ENCODE results near the gene CAT.
A peak's percentile ranks its signal among the peaks of the same experiment; 100 is the strongest.

The CAT gene

DNA sequence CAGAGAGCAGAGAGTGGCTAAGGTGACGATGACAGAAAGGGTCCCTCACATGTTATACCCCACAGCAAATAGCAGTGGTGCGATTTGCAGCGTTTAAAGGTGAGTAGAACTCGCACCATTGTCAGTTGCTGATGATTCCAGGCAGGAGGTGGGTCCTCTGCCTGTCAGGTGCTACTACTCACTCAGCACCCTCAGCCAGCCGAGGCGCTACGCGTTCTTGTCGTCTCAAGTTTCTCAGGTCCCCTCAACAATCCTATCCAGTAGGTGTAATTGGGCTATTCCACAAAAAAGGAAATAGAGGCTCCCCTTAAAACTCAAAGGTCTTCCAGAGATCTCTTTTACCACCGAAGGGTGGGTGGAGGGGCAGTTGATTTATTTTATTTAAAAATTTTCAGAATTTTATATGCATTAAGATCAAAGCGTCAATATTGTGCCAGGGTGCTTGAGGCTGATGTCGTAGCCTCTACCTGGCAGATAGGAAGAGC is 56.5 kb downstream of the CAT start:
- DNase-seq = no peak

GRCh38 chr11:34495724-34496377 is 57.1 kb downstream of the CAT start:
- peak in 1 of 56 donors; percentile 7 for DNase-seq

DNA sequence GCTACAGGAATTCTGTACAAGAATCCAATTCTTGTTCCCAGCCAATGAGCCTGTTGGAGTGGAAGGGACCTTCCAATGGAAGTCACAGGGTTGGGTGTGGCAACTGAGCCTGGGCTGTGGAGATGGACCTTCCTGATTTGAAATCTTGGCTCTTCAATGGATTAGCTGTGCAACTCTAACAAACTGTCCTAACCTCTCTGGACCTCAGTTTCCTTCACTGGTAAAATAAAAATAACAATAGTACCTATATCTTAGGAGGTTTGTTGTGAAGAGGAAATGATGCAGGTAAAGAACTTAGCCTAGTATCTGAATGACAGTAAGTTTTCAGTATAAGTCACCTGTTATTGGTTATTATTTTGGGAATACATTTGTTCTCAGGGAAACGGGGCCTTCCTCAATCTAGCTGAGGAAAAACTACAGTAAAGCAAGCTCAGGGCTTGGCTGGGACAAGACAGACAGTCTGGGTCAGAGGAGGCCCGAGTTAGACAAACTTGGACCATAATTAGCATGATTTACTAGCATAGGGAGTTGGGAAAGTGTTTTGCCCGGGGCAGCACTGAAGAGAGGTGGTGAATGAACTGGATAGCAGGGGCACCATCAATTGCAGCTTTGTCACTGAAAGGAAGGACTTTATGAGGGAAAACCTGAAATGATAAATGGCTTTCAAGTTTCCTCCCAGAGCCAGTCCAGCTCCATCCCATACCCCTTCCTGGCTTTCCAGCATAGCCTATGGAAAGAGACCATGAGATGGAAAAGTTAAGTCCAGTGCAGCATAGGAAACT is 61.2 kb downstream of the CAT start:
- no peak for DNase-seq

GRCh38 chr11:34501500-34501899 is 62.8 kb downstream of the CAT start:
- no peak for DNase-seq

- DNase-seq = no peak
Observed at GRCh38 chr11:34501949-34502348, 63.2 kb downstream of the CAT start.

- DNase-seq = no peak
Observed at GRCh38 chr11:34502949-34503348, 64.2 kb downstream of the CAT start.

DNA sequence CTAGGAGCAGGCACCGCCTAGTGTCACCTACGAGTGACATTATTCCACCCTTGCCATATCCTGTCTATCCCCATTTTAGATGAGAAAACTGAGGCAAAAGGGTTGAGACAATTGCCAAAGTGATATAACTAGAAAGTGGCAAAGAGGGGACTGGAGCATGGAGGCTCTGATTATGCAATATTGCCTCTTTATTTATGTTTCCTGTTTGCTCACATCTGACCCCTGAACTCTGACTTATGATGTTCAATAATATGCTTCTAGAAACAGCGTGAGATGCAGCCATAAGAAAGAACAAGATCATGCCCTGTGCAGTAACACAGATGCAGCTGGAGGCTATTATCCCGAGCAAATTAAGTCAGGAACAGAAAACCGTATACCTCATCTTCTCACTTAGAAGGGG is 67.1 kb downstream of the CAT start:
- no peak for DNase-seq

DNA sequence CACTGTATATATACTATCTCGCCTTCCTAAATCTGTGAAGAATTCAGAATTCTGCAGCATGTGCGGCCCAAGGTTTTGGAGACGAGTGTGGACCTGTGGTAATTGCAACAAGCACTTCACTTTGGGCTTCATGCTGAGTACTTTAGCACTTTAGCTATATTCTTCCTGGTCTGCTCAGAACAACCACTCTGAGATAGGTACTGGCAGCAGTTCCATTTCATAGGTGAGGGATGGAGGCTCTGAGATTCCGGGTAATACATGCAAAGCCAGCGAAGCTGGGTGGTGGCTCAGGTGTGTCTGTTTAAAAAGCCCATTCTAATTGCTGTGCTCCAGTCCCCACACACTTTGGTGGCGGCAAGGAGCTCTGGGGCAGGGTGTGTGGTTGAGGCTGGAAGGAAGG is 68.4 kb downstream of the CAT start:
- no peak for DNase-seq

GRCh38 chr11:34507610-34508009 is 68.9 kb downstream of the CAT start:
- DNase-seq = no peak

- DNase-seq = no peak
Observed at GRCh38 chr11:34508524-34508923, 69.8 kb downstream of the CAT start.

GRCh38 chr11:34509336-34509876 is 70.7 kb downstream of the CAT start:
- no peak for DNase-seq

- DNase-seq = no peak
Observed at GRCh38 chr11:34510218-34510617, 71.5 kb downstream of the CAT start.

DNA sequence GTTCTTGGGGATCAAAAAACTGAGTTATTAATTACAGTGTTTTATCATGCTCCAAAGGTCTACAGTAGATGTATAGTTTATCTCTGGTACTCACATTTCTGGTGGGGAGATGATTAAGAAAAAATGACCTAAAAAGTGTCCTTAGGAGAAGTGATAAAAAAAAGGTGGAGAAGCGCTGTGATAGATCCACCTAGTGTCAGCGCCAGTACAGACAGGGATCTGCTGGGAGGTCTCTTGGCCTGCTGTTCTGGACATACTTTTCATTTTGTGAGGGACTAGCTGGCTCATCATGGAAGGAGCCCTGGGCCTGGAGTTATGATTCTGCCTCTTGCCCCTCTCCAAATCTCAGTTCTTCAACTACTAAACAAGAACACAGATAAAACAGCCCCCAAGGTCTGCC is 71.9 kb downstream of the CAT start:
- DNase-seq = no peak

GRCh38 chr11:34512840-34513681 is 74.3 kb downstream of the CAT start:
- peak in 33 of 56 donors; percentile 6 to 74 (median 23) for DNase-seq

- no peak for DNase-seq
Observed at GRCh38 chr11:34513682-34514449, 75.1 kb downstream of the CAT start, which contains the start of gene ELF5. TSS of gene ELF5 (minus strand) at chr11:34513794. CDS start at chr11:34505749, 8,045 bp downstream.

DNA sequence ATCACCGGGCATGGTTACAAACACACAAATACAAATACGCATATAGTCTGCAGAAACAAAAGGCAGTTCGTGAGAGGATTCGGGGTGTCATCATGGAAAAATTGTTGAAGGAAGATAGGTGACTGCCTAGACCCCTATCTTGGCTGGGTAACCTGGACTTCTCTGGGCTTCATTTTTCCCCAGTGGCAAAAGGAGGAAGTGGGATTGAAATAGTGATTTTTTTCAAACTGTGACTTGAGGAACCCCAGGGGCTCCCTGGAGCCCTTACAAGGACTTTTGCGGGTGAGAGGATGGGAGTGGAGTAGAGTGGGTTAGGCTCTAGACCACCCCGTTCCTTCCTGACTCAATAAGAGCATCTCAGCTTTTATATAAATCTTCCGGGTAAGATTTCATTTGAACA is 75.9 kb downstream of the CAT start:
- no peak for DNase-seq

DNA sequence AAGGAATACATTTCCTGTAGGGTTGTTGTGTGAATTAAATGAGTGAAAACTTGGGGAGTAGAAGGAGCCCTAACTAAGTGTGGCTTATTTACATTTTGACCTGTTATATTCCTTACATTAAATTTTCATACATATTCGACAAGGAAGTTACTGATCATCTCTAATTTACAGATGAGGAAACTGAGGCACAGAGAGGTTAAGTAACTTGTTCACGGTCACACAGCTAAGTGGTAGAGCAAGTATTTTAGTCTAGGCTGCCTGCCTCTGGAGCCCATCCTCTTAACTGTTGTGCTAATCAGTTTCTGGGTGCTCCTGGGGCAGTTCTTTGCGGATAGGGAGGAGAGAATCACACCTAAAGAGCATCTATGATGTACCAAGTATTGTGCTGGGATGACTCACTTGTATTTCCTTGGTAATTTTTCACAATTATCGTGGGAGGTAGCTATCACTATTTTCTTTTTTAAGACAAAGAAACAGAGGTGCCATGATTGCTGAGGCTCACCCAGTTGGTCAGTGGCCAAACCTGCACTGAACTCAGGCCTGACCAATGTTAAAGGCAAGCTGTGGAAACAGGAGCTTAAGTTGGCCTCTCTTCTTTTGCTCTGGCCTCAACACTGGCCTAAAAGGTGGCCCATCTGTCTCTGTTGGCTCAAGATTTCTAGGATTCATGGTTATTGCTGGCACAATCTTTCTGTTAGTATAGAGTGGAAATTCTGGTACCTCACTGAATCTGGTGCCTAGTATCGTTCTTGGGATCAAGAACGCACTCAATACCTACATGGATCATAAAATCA is 77.7 kb downstream of the CAT start:
- no peak for DNase-seq

DNA sequence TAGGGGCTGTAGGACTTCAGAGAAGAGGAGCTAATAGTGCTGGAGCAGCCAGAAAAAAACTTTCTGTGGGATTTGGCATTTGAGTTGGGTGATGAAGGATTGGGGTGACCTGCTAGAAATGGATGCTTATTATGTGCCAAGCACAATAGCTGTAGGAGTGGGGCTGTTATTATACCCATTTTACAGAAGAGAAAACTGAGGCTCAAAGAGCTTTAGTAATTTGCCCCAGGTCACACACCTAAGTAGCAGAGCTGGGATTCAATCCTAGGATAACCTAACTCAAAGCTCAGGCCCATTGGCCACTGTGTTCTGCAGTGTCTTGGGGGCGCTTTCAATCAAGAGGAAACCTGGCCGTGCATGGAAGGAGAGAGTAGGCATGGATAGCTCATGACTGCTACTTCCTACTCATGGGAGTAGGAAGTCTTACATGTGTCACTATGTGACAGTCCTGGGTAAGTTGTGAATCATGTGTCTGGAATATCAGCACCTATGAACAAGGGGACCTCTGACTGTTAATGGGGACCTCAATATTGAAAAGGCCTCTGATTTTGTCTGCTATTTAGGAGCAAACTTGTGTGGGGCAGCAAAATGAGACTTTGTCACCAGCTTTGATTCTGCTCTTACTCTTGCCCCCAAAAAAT is 81.0 kb downstream of the CAT start:
- DNase-seq = no peak

- no peak for DNase-seq
Observed at GRCh38 chr11:34521265-34521664, 82.5 kb downstream of the CAT start.
